ENCODE results near the gene SLC8A3. TPM values are rescaled to one million over a fixed set of nuclear protein-coding genes. Genes with fewer than 3 reads are reported as not detected.

The SLC8A3 gene
- total RNA-seq, 1 experiment from 2014 or later: not detected

DNA sequence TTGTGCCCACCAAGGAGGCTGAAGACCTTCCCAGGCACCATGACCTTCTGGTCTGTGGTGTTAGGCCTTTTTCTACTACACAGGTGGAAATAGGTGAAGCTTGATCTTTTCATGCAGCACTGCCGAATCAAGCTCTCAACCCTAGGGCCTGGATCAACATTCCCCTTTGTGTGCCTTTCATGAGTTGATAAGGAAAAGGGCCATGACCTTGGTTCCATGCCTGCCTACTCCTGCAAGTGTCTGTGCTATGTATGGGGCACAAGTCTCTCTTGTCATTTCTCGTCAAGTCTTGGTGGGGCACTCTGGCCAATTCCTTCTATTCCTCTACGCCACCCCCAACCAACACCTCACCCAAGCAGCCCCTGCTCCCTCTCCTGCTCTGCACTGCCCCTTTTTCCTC, 154.5 kb downstream of the SLC8A3 start:
- intact Hi-C loops (cut with micrococcal nuclease): no loop called here
- no peaks in the 10 kb centered on the region for H4K20me1 ChIP-seq (ENCODE audit: insufficient read depth)
- DNase-seq (ENCODE audit: low read depth, low spot score) (no peak), ATAC-seq (no peak)
- RAD21 ChIA-PET (ENCODE audit: low non-redundant PET in 1 of 2, low total read pairs in 2 of 2, uncharacterized antibody in 2 of 2, unreplicated experiment in 2 of 2): no interaction called here
- H3K4me3 ChIP-seq (replicated peaks in 1 of 2; ENCODE audit: low read depth in 1 of 2, low read length in 2 of 2): no peak overlapping the region
- H3K4me2 ChIP-seq (ENCODE audit: low read length): no peak overlapping the region
- H3K79me2 ChIP-seq (ENCODE audit: insufficient read depth, low read length): no peaks in the 10 kb centered on the region
- no peaks in the 10 kb centered on the region for H3K9me3 ChIP-seq (ENCODE audit: control insufficient read depth in 1 of 2, insufficient read depth in 1 of 2, low read depth in 1 of 2, low read length in 2 of 2)
- H3K27ac ChIP-seq (ENCODE audit: low read depth, low read length): no peak overlapping the region
- H3K9ac ChIP-seq (ENCODE audit: low read length): no peak overlapping the region
- BruUV-seq (replicated peaks): no TSS peak
- POLR2A ChIA-PET: no interaction called here
- no peak for TF ChIP-seq TCF7L2 (IDR thresholded peaks at IDR 0.05; ENCODE audit: borderline replicate concordance, extremely low read depth, insufficient read depth, insufficient read length)
- TF ChIP-seq RAD21 (IDR thresholded peaks at IDR 0.05; ENCODE audit: low read depth): no peak
- TF ChIP-seq, protein P1, sequence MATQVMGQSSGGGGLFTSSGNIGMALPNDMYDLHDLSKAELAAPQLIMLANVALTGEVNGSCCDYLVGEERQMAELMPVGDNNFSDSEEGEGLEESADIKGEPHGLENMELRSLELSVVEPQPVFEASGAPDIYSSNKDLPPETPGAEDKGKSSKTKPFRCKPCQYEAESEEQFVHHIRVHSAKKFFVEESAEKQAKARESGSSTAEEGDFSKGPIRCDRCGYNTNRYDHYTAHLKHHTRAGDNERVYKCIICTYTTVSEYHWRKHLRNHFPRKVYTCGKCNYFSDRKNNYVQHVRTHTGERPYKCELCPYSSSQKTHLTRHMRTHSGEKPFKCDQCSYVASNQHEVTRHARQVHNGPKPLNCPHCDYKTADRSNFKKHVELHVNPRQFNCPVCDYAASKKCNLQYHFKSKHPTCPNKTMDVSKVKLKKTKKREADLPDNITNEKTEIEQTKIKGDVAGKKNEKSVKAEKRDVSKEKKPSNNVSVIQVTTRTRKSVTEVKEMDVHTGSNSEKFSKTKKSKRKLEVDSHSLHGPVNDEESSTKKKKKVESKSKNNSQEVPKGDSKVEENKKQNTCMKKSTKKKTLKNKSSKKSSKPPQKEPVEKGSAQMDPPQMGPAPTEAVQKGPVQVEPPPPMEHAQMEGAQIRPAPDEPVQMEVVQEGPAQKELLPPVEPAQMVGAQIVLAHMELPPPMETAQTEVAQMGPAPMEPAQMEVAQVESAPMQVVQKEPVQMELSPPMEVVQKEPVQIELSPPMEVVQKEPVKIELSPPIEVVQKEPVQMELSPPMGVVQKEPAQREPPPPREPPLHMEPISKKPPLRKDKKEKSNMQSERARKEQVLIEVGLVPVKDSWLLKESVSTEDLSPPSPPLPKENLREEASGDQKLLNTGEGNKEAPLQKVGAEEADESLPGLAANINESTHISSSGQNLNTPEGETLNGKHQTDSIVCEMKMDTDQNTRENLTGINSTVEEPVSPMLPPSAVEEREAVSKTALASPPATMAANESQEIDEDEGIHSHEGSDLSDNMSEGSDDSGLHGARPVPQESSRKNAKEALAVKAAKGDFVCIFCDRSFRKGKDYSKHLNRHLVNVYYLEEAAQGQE (IDR thresholded peaks at IDR 0.05; ENCODE audit: low read depth): no peak
- TF ChIP-seq EZH2 (IDR thresholded peaks at IDR 0.05): no peak
- TF ChIP-seq, protein P2, sequence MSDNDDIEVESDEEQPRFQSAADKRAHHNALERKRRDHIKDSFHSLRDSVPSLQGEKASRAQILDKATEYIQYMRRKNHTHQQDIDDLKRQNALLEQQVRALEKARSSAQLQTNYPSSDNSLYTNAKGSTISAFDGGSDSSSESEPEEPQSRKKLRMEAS (IDR thresholded peaks at IDR 0.05): no peak
- no peak for TF ChIP-seq JUND (IDR thresholded peaks at IDR 0.05)
- TF ChIP-seq CEBPB (IDR thresholded peaks at IDR 0.05; ENCODE audit: low read depth): no peak
- no peak for TF ChIP-seq POLR2AphosphoS5 (IDR thresholded peaks at IDR 0.05; ENCODE audit: low read depth, low read length)
- TF ChIP-seq SIN3A (IDR thresholded peaks at IDR 0.05; ENCODE audit: low read depth): no peak
- TF ChIP-seq SP1 (IDR thresholded peaks at IDR 0.05; ENCODE audit: low read depth): no peak
- no peak for TF ChIP-seq POLR2A (IDR thresholded peaks at IDR 0.05; ENCODE audit: borderline replicate concordance, extremely low read depth, insufficient read depth, insufficient read length)
- TF ChIP-seq CBX3 (IDR thresholded peaks at IDR 0.05; ENCODE audit: low read depth): no peak
- TF ChIP-seq FOSL1 (IDR thresholded peaks at IDR 0.05; ENCODE audit: low read depth): no peak
- TF ChIP-seq, protein P3, sequence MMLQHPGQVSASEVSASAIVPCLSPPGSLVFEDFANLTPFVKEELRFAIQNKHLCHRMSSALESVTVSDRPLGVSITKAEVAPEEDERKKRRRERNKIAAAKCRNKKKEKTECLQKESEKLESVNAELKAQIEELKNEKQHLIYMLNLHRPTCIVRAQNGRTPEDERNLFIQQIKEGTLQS (IDR thresholded peaks at IDR 0.05): no peak
- TF ChIP-seq, protein P4, sequence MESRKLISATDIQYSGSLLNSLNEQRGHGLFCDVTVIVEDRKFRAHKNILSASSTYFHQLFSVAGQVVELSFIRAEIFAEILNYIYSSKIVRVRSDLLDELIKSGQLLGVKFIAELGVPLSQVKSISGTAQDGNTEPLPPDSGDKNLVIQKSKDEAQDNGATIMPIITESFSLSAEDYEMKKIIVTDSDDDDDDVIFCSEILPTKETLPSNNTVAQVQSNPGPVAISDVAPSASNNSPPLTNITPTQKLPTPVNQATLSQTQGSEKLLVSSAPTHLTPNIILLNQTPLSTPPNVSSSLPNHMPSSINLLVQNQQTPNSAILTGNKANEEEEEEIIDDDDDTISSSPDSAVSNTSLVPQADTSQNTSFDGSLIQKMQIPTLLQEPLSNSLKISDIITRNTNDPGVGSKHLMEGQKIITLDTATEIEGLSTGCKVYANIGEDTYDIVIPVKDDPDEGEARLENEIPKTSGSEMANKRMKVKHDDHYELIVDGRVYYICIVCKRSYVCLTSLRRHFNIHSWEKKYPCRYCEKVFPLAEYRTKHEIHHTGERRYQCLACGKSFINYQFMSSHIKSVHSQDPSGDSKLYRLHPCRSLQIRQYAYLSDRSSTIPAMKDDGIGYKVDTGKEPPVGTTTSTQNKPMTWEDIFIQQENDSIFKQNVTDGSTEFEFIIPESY (IDR thresholded peaks at IDR 0.05; ENCODE audit: extremely low read depth, insufficient replicate concordance, low read length): no peak
- TF ChIP-seq ZFX (IDR thresholded peaks at IDR 0.05): no peak
- no peak for TF ChIP-seq EZH2phosphoT487 (IDR thresholded peaks at IDR 0.05; ENCODE audit: borderline replicate concordance)
- no peaks in the 10 kb centered on the region for H3K36me3 ChIP-seq (ENCODE audit: control insufficient read depth in 1 of 2, insufficient read depth in 2 of 2, low read length in 2 of 2)
- H3K4me1 ChIP-seq (ENCODE audit: control insufficient read depth in 1 of 2, insufficient read depth in 2 of 2, low read length in 2 of 2): peaks cover 7 to 8% of the 10 kb centered on the region in 2 experiments; a peak in 3 of 4 replicates
- H3K27me3 ChIP-seq (ENCODE audit: insufficient read depth, low read length): peaks cover 6% of the 10 kb centered on the region; the same call in 1 of the 2 replicates
- CTCF ChIA-PET: interaction anchor here (1.4 kb wide), 1 partner anchor 12 kb away, joined by 3 read pairs; no protein-coding TSS in a partner anchor
- H2AFZ ChIP-seq (ENCODE audit: low read depth, low read length, poor library complexity, severe bottlenecking): no peak overlapping the region
- no peaks in the 10 kb centered on the region for H3K9me2 ChIP-seq (ENCODE audit: insufficient read depth)
